ENCODE results near the gene SH3PXD2A. TPM values are rescaled to one million over a fixed set of nuclear protein-coding genes. Genes with fewer than 3 reads are reported as not detected.
"Not testable (repeated sequence)": the region's sequence is repeated elsewhere in the genome, so short reads cannot be mapped to it uniquely, and the experiment has no call there.

SH3PXD2A gene
- total and polyA plus RNA-seq, 10 donors: 2.6 to 50.0 (median 35.2) TPM

DNA sequence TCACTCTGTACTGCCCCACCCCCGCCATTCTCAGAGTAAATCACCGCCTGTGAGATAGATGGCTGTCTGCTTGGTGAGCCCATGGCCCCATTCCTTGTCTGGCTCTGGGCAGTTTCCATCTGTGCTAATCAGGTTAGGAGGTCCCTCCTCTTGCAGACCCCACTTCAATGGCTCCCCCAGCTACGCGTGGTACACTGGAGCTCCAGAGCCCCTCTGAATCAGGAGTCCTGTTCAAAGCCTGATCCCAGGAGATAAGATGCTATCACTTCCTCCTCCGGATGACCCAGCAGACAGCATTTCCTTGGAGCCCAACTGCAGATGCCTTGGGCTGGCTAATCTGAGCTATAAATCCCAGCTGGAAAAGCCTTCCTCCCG is 122.3 kb downstream of the SH3PXD2A start:
- Histone ChIP-seq H3K4me1 (peaks cover 0 to 8% (median 0%) of the 10 kb centered on the region in 6 donors), H3K27me3 (replicated peaks in 1 of 7) (no peaks in the 10 kb centered on the region), H3K4me3 (no peak overlapping the region), H3K36me3 (no peaks in the 10 kb centered on the region), H3K9me3 (no peaks in the 10 kb centered on the region), H3K27ac (no peak overlapping the region)
- WGBS, 5 donors: 54 to 68% (median 64%) methylated on average over 6 of the region's 6 CpGs
- intact Hi-C loops (cut with DNase I; ENCODE audit: low total_unique reads): no loop called here
- TF ChIP-seq POLR2AphosphoS5 (IDR thresholded peaks at IDR 0.05): no peak
- DNase-seq: no peak

DNA sequence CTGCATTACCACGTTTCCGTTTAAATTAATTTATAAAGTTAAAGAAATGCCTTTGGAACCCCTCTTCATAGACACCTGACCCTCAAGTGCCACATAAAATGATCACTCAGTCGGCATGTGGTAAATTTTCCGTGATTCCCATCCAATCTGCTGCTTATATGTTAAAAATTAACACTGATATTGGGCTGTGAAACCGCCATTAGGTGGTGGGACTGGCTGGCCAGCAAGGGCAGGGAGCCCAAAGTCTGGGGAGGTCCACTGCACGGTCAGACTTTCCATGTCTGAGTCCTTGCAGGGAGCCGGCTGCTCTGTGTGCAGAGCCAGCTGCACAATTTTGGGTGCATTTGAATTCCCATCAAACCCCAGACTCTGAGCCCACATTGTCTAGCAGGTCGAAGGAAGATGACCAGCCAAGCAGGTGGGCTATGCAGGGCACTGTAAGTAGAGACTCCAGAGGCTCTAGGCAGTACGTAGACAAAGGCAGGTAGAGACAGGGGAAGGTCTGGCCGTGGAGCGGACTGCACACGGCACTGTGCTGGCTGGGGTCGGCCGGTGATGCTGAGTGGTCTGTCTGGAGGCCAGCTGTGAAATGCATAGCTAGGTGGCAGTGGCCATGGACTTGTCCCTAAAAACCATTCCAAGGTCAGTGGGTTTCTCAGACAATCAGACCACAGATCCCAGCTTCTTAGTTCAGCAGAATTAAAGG is 122.9 kb downstream of the SH3PXD2A start:
- WGBS, 5 donors: 82 to 93% (median 91%) methylated on average over 14 of the region's 14 CpGs

DNA sequence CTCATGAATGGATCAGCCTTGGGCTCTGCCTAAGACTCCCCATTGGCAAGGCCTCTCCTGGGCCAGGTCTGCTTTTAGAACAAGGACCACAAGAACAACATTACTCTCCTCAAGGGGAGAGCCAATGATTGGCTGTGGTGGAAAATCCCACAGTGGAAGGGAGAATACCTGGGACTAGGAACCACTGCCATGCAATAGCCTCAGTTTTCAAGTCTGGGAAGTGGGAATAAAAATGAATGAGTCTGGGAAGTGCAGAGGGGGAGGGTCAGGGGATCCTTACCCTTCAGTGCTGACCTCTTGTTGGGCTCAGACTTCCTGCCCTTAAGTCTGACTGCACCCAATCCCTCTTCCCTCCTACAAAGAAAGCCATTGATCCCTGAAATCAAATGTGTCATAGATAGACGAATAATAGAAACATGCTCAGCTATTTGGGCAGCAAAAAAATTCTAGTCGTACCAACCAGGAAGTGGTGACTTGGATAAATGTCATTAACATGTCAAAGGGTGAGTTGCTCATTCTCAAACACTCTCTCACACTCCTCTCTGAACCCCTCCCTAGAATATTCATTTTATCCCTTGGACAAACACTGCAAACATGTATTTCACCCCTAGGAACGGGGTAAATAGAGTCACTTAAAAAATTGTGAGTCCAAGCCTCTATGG is 123.6 kb downstream of the SH3PXD2A start:
- no peaks in the 10 kb centered on the region for H3K27me3 ChIP-seq (replicated peaks in 1 of 7)
- no peak for TF ChIP-seq POLR2A (IDR thresholded peaks at IDR 0.05)
- no peak for TF ChIP-seq POLR2AphosphoS5 (IDR thresholded peaks at IDR 0.05)
- TF ChIP-seq, protein P1, sequence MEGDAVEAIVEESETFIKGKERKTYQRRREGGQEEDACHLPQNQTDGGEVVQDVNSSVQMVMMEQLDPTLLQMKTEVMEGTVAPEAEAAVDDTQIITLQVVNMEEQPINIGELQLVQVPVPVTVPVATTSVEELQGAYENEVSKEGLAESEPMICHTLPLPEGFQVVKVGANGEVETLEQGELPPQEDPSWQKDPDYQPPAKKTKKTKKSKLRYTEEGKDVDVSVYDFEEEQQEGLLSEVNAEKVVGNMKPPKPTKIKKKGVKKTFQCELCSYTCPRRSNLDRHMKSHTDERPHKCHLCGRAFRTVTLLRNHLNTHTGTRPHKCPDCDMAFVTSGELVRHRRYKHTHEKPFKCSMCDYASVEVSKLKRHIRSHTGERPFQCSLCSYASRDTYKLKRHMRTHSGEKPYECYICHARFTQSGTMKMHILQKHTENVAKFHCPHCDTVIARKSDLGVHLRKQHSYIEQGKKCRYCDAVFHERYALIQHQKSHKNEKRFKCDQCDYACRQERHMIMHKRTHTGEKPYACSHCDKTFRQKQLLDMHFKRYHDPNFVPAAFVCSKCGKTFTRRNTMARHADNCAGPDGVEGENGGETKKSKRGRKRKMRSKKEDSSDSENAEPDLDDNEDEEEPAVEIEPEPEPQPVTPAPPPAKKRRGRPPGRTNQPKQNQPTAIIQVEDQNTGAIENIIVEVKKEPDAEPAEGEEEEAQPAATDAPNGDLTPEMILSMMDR (IDR thresholded peaks at IDR 0.05 in 8 of 11, conservative IDR thresholded peaks at IDR 0.05 in 3 of 11): no peak
- no peaks in the 10 kb centered on the region for H3K36me3 ChIP-seq
- 42 to 57% (median 47%) methylated on average over 3 of the region's 3 CpGs for WGBS, 5 donors
- H3K9me3 ChIP-seq: no peaks in the 10 kb centered on the region
- no peak for DNase-seq
- H3K4me1 ChIP-seq: peaks cover 0 to 8% (median 0%) of the 10 kb centered on the region in 6 donors
- intact Hi-C loops (cut with DNase I; ENCODE audit: low total_unique reads): no loop called here
- no peak overlapping the region for H3K4me3 ChIP-seq
- no peak overlapping the region for H3K27ac ChIP-seq

More for the DNA sequence above, 122.9 kb downstream of the SH3PXD2A start:
- H3K9me3 ChIP-seq: no peaks in the 10 kb centered on the region
- H3K27ac ChIP-seq: no peak overlapping the region
- H3K4me3 ChIP-seq: no peak overlapping the region
- peaks cover 0 to 8% (median 0%) of the 10 kb centered on the region in 6 donors for H3K4me1 ChIP-seq
- TF ChIP-seq POLR2AphosphoS5 (IDR thresholded peaks at IDR 0.05): no peak
- TF ChIP-seq POLR2A (IDR thresholded peaks at IDR 0.05): no peak
- TF ChIP-seq, protein P1 (IDR thresholded peaks at IDR 0.05 in 8 of 11, conservative IDR thresholded peaks at IDR 0.05 in 3 of 11): no peak
- H3K27me3 ChIP-seq (replicated peaks in 1 of 7): no peaks in the 10 kb centered on the region
- DNase-seq: no peak
- H3K36me3 ChIP-seq: no peaks in the 10 kb centered on the region
- intact Hi-C loops (cut with DNase I; ENCODE audit: low total_unique reads): no loop called here

DNA sequence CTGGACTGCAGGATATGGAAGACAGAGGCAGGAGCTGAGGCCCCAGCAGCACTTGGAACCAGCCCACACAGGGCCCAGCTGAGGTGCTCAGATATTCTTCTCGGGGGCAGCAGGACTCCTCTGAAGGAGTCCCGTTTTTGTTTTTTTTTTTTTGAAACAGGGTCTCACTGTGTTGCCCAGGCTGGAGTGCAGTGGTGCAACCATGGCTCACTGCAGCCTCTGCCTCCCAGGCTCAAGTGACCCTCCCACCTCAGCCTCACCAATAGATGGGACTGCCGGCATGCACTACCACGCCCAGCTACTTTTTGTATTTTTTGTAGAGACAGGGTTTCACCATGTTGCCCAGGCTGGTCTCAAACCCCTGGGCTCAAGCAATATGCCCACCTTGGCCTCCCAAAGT is 124.3 kb downstream of the SH3PXD2A start:
- WGBS, 5 donors: 81 to 96% (median 88%) methylated on average over 4 of the region's 4 CpGs
- H3K27me3 ChIP-seq (replicated peaks in 1 of 7); intact Hi-C loops (cut with DNase I; ENCODE audit: low total_unique reads); H3K9me3 ChIP-seq; H3K36me3 ChIP-seq; H3K27ac ChIP-seq; H3K4me3 ChIP-seq; H3K4me1 ChIP-seq; DNase-seq: not testable (repeated sequence)

DNA sequence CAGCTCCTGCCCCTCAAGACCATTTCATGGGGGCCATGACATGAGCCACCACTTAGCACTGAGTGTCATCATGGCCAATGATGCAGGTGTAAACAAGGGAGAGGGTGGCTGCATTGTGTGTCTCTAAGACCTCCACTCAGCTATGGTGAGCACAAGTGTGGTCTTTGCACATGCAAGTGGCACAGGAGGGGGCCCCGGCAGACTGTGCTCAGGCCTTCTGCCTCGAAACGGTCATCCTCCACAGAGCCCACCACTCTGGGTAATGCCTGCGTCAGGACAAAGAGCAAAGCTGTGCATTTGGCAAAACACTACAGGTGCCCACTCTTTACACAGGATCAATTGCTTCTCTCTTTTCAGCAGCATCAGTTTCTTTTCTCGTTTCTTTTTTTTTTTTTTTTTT is 125.5 kb downstream of the SH3PXD2A start:
- Histone ChIP-seq H3K27me3 (replicated peaks in 1 of 7) (no peaks in the 10 kb centered on the region), H3K27ac (no peak overlapping the region), H3K9me3 (no peaks in the 10 kb centered on the region), H3K4me1 (peaks cover 0 to 4% (median 0%) of the 10 kb centered on the region in 6 donors), H3K4me3 (no peak overlapping the region), H3K36me3 (no peaks in the 10 kb centered on the region)
- intact Hi-C loops (cut with DNase I; ENCODE audit: low total_unique reads): no loop called here
- TF ChIP-seq, protein P1 (IDR thresholded peaks at IDR 0.05 in 8 of 11, conservative IDR thresholded peaks at IDR 0.05 in 3 of 11): no peak
- TF ChIP-seq POLR2A (IDR thresholded peaks at IDR 0.05) (no peak), POLR2AphosphoS5 (IDR thresholded peaks at IDR 0.05) (no peak)
- 74 to 82% (median 79%) methylated on average over 5 of the region's 5 CpGs for WGBS, 5 donors
- no peak for DNase-seq
